Vagina (tissue), 2 donors: ENCODE data around the gene PGLYRP4.

Experiments
- CTCF ChIP-seq, 3 experiments: fragments of 450-650 bp in 2 of 3; fragments of 200-600 bp in 1 of 3; sonication (generic) in 1 of 3; IDR thresholded peaks; one replicate each; pipeline ENCODE4 v1.5.1; 2017 to 2019; ENCODE audit warnings: antibody characterized with exemption in 3 of 3, mild to moderate bottlenecking in 2 of 3, moderate library complexity in 2 of 3
- POLR2A ChIP-seq, 2 donors: fragments of 450-650 bp; IDR thresholded peaks; one replicate each; pipeline ENCODE4 v1.6.1; 2017; ENCODE audit warnings: antibody characterized with exemption in 2 of 2, mild to moderate bottlenecking in 2 of 2, moderate library complexity in 2 of 2

DNA sequence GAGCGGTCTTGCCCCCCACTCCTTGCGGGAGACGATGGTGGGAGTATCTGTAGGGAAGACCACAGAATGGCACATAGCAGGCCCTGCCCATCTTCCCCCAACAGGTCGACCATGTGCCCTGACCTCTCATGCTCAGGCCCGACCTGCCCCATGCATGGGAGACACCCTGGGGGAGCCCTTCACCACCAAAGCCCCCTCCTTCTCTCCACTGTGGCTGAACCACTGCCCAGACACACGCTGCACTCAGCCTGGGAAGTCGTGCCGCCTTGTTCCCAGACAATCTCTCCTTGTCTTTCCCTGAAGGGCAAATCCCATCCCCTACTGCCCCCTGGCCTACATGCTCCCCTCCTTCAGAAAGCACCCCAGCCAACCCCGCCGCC, 41.4 kb downstream of the PGLYRP4 start:
- no peak for TF ChIP-seq CTCF (IDR thresholded peaks at IDR 0.05)
- no peak for TF ChIP-seq POLR2A (IDR thresholded peaks at IDR 0.05)
